ENCODE data around the gene TTC9. TPM values are rescaled to one million over a fixed set of nuclear protein-coding genes. Genes with fewer than 3 reads are reported as not detected.
"Not testable (repeated sequence)": the region's sequence is repeated elsewhere in the genome, so short reads cannot be mapped to it uniquely, and the experiment has no call there.

The TTC9 gene
- total RNA-seq, 1 donor from 2014 or later: 4.0 TPM

GRCh38 chr14:70677341-70677740, 35.6 kb downstream of the TTC9 start:
- no peak for DNase-seq (ENCODE audit: low read depth)

GRCh38 chr14:70680748-70681147, 39.0 kb downstream of the TTC9 start:
- DNase-seq (ENCODE audit: low read depth): no peak

GRCh38 chr14:70683983-70684382, 42.3 kb downstream of the TTC9 start:
- DNase-seq (ENCODE audit: low read depth): no peak

GRCh38 chr14:70685474-70686197, 43.9 kb downstream of the TTC9 start:
- DNase-seq (ENCODE audit: low read depth): no peak

GRCh38 chr14:70692210-70692609, 50.5 kb downstream of the TTC9 start:
- no peak for DNase-seq (ENCODE audit: low read depth)

GRCh38 chr14:70696026-70696425, 54.3 kb downstream of the TTC9 start:
- DNase-seq (ENCODE audit: low read depth): no peak

- DNase-seq (ENCODE audit: low read depth): no peak
Measured at GRCh38 chr14:70697701-70698100, 56.0 kb downstream of the TTC9 start.

GRCh38 chr14:70698288-70698687, 56.6 kb downstream of the TTC9 start:
- DNase-seq (ENCODE audit: low read depth): peak; percentile 65

GRCh38 chr14:70699646-70700045, 57.9 kb downstream of the TTC9 start:
- no peak for DNase-seq (ENCODE audit: low read depth)

GRCh38 chr14:70700955-70701585, 59.4 kb downstream of the TTC9 start:
- DNase-seq (ENCODE audit: low read depth): no peak

GRCh38 chr14:70701610-70702009, 59.9 kb downstream of the TTC9 start:
- DNase-seq (ENCODE audit: low read depth): no peak

- DNase-seq (ENCODE audit: low read depth): no peak
Measured at GRCh38 chr14:70702161-70702560, 60.4 kb downstream of the TTC9 start.

- not testable (repeated sequence) for DNase-seq (ENCODE audit: low read depth)
Measured at GRCh38 chr14:70703621-70704168, 62.0 kb downstream of the TTC9 start.

GRCh38 chr14:70704960-70705359, 63.2 kb downstream of the TTC9 start:
- no peak for DNase-seq (ENCODE audit: low read depth)

GRCh38 chr14:70706177-70706576, 64.5 kb downstream of the TTC9 start:
- DNase-seq (ENCODE audit: low read depth): no peak

- peak; percentile 96 for DNase-seq (ENCODE audit: low read depth)
Measured at GRCh38 chr14:70707138-70708038, 65.7 kb downstream of the TTC9 start.

GRCh38 chr14:70708717-70709570, 67.2 kb downstream of the TTC9 start:
- no peak for DNase-seq (ENCODE audit: low read depth)

- DNase-seq (ENCODE audit: low read depth): no peak
Measured at GRCh38 chr14:70709726-70710382, 68.1 kb downstream of the TTC9 start.

GRCh38 chr14:70711451-70711850, 69.7 kb downstream of the TTC9 start:
- DNase-seq (ENCODE audit: low read depth): no peak

GRCh38 chr14:70713096-70713495, 71.4 kb downstream of the TTC9 start:
- DNase-seq (ENCODE audit: low read depth): no peak

GRCh38 chr14:70713511-70713916, 71.8 kb downstream of the TTC9 start:
- no peak for DNase-seq (ENCODE audit: low read depth)
